Measurements from ENCODE around the gene ACIN1.

The ACIN1 gene

GRCh38 chr14:23076785-23077408 is 18.0 kb downstream of the ACIN1 start:
- DNase-seq = peak; percentile 19 to 76

GRCh38 chr14:23074906-23075305 is 20.0 kb downstream of the ACIN1 start:
- DNase-seq = no peak

GRCh38 chr14:23071921-23072539 is 22.9 kb downstream of the ACIN1 start:
- no peak for DNase-seq

- DNase-seq = peak; percentile 71 to 72
Observed at GRCh38 chr14:23071244-23071920, 23.6 kb downstream of the ACIN1 start.

- peak in 1 of 2 donors; percentile 17 for DNase-seq
Observed at GRCh38 chr14:23070262-23071129, 24.4 kb downstream of the ACIN1 start.

- DNase-seq = no peak
Observed at GRCh38 chr14:23069413-23069806, 25.5 kb downstream of the ACIN1 start.

- peak; percentile 75 to 96 for DNase-seq
Observed at GRCh38 chr14:23068789-23069412, 26.0 kb downstream of the ACIN1 start.

- no peak for DNase-seq
Observed at GRCh38 chr14:23067847-23068788, 26.8 kb downstream of the ACIN1 start.

- DNase-seq = no peak
Observed at GRCh38 chr14:23066855-23067744, 27.8 kb downstream of the ACIN1 start.

- DNase-seq = no peak
Observed at GRCh38 chr14:23066368-23066767, 28.6 kb downstream of the ACIN1 start.

GRCh38 chr14:23063601-23064000 is 31.3 kb downstream of the ACIN1 start:
- no peak for DNase-seq

GRCh38 chr14:23062002-23062401 is 32.9 kb downstream of the ACIN1 start:
- peak in 1 of 2 donors; percentile 57 for DNase-seq

GRCh38 chr14:23060536-23061260 is 34.2 kb downstream of the ACIN1 start:
- no peak for DNase-seq

GRCh38 chr14:23058654-23059504 is 36.1 kb downstream of the ACIN1 start:
- DNase-seq = no peak

- DNase-seq = peak; percentile 33 to 86
Observed at GRCh38 chr14:23057757-23058653, 36.9 kb downstream of the ACIN1 start.

- DNase-seq = peak in 1 of 2 donors; percentile 36
Observed at GRCh38 chr14:23056956-23057756, 37.8 kb downstream of the ACIN1 start, which contains the start of gene CDH24. CDH24 (minus strand) TSS chr14:23057520; CDS start chr14:23055733, 1,787 bp downstream.

Measured in inflammatory macrophage treated with lipopolysaccharide for 1 hour (primary cell).